HG03175 (cell line): ENCODE results near the gene OR52J3.
"Not testable (repeated sequence)": the region's sequence is repeated elsewhere in the genome, so short reads cannot be mapped to it uniquely, and the experiment has no call there.

Source experiments
- ATAC-seq: cut with Tn5 transposase; IDR thresholded peaks from one replicate; pipeline ENCODE4 v1.9.1; 2021; ENCODE audit warnings: mild to moderate bottlenecking, moderate library complexity; ENCODE audit not compliant: unreplicated experiment

OR52J3 gene

DNA sequence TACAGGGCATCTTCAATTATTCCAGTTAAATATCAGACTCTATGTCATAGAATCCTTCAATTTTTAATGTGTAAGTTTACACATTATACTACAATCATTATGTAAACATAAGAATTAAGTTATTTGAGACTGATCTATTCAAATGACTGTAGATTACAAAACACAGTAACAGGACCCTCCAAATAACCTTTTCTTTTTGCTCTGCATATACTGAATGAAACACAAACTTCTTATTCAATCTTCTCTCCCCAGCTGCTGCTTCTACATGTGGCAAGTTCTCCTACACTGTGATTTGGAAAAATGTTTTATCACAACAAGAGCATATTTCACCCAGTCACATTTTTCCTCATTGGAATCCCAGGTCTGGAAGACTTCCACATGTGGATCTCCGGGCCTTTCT lies at the start of gene OR52J3:
OR52J3 (plus strand) TSS at position 301 of the 400 bp plus-strand sequence; CDS start at position 301, 0 bp downstream.
- ATAC-seq, result no peak

DNA sequence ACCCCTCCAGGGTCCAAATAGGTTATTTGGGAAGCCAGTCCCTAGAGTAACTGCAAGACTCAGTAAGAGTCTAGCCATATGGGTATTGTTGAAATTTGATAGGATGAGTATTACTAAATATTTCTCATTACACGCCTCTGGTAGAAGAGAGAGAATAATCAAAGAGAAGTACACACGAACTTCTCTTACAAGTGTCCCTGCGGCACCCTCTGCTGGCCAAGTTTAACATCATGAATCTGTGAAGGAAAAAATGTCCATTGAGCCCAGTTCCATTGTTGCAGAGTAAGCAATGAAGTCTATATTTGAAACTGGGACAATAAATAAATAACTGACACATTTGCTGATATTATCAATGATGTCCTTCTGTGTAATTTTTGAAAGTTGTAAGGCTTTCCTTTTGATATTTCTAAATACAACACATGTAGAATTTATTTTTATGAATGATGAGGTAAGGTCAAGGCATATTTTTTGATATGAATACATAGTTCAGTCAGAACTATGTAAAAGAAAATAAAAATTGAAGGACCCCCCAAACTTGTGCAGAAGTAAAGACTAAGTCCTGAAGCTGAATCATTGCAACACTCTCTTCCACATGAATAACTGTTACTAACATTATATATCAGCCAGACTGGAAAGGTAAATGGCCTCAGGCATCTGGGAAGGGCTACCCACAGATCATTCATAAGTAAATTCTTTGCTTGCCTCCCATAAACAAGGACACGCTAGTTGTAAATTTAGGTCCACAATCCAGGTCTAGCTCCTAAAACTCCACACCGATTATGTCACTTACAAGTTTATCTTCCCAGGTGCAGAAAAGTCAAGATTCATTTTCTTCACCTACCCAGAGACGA lies 41.7 kb upstream of the OR52J3 start:
- no peak for ATAC-seq

DNA sequence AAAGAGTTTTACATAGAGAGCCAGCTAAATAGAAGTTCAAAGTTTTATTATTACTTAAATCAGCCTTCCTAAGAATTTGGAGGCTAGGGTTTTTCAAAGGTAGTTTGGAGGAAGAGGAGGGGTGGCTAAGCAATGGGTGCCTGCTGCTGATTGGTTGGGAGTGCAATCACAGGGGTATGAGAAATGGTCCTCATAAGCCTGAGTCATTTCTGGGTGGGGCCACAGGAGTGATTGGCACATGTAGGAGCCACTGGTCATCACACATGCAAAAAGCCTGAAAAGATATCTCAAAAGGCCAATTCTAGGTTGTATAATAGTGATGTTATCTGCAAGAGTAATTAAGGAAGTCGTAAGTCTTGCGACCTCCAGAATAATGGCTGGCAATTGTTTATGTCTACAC lies 38.8 kb upstream of the OR52J3 start:
- no peak for ATAC-seq

DNA sequence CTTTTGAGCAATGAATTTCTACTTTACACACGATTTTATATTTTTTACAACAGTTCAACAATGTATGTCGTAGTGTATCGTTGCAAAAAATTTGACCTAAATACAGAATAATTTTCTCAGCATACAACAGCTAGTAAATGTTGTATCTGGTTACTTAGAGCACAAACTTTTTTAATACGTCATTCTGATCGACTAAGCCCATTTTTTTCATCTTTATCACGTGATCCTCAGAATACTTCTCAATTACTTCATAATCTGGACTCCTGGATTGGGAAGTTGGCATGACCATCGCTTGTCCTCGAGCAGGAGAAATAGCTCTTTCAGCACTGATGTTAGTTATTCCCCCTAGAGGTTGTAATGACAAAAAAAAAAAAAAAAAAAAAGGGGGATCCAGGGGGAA lies 35.1 kb upstream of the OR52J3 start:
- ATAC-seq, result no peak

DNA sequence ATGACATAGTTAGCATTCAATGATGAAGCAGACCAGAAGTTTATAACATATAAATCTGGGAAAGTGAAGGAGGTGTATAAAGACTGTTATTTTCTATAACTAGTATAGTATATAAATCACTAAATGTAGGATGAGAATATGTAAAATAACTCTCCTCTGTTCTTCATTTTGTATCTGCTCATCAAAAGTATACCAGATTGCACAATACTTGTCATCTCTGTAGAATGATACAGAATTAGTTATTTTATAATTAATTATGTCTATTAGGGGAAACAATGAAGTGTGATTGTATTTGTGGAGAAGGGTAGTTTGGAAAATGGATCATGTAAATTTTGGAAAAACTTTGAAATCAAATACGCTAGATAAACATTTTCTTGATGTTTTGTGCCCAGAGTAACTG lies 33.3 kb upstream of the OR52J3 start:
- no peak for ATAC-seq

DNA sequence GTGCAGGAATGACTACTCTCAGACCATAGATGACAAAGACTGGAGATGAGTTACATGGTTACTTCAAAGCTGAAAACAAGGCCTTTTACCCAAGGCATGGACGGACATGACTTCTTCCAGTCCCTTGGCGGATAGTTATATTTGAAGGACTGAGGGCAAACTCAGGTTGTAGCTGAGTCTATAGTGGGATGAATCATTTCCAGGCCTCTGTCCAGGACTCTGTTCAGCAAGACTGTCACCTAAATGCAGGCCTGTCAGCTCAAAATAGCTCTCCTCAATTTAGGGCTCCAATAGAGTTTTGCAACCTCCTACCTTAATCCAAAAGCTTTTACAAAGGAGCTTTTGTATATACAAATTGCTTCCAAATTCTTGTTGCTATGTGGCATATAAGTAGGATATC lies 24.3 kb upstream of the OR52J3 start:
- ATAC-seq, result no peak

DNA sequence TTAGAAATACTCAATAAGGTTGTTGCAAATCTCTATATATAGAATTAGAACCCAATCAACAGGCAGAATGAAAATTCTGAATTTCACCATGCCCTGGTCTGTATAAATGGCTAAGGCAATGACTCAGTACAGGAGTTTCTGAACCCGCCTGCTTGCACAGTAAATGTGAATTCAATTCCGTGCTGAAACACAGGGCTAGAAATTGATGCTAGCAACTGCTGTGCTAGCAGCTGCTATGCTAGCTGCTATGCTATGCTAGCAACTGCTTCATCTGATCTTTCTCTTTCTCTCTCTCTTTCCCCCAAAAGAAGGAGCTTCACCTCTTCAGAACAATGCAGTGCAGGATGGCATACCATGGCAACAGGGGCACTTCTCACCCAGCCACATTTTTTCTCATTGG lies 9.7 kb upstream of the OR52J3 start:
- ATAC-seq, result no peak

DNA sequence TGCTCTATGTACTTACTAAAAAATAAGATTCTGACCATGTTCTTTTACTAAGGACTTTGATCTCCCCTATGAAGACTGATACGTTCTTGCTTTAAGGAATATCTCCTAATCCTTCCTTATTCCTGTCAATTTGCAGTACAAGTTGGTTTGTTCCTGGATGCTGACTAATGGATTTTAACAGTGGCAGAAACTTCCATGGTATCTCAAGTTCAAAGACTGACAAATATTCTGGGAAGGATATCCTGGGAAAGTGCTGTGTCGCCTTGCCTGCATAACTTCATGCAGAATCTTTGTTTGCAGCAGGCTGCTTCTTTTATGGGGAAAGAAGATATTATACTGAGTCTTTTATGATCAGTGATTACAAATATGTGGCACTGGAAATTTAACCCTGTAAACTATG lies 8.4 kb upstream of the OR52J3 start:
- no peak for ATAC-seq

DNA sequence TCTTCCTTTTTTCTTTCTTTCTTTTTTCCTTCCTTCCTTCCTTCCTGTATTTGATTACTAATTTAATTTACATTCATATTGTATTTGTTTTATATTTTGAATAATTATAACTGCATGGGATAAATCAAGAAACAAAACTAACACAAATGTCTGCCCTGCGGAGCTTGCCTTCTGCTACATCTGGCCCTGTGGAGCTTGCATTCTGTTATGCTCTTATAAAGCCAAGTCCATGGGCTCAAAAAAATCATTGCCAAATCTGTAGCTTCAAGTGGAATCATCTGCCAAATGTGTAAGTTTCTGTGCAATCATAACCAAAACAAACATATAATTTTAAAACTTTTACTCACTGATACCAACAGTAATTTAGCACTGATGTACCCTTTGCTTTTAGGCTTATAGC lies 8.0 kb upstream of the OR52J3 start:
- no peak for ATAC-seq

DNA sequence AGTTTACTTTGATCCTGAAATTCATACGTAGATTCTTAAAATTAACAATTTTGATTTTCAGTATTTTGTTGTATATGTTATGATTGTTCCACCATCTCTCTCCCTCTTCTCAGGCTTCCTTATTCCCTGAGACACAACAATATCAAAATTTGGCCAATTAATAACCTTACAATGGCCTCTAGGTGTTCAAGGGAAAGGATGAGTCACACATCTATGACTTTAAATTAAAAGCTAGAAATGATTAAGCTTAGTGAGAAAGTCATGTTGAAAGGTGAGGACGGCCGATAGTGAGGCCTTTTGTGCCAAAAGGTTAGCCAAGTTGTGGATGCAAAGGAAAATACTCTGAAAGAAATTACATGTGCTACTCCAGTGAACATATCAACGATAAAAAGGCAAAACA lies 5.5 kb upstream of the OR52J3 start:
- ATAC-seq, result no peak

DNA sequence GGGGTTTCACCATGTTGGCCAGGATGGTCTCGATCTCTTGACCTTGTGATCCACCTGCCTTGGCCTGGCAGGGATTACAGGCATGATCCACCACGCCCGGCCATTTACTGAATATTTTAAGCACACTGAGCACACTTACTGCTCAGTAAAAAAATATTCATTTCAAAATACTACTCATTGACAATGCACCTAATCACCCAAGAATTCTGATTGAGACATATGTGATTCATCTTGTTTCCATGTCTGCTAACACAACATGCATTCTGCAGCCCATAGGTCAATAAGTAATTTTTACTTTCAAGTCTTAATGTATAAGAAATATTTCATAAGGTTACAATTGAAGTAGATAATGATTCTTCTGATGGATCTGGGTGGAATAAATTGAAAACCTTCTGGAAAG lies 4.2 kb upstream of the OR52J3 start:
- ATAC-seq, result no peak

DNA sequence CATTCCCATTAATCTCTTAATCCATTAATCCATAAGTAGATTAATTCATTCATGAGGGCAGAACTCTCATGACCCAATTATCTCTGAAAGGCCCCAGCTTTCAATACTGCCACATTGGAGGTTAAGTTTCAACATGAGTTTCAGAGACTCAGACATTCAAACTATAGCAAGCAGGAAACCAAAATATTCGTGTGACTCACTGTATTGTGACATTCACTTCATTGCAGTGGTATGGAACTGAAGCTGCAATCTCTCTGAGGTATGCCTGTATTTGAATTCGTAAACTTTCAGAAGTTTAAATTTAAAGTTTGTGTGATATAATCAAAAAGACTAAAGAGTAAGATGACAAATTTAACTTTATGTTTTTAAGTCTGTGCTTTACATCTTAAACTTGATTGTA lies 2.9 kb upstream of the OR52J3 start:
- no peak for ATAC-seq

DNA sequence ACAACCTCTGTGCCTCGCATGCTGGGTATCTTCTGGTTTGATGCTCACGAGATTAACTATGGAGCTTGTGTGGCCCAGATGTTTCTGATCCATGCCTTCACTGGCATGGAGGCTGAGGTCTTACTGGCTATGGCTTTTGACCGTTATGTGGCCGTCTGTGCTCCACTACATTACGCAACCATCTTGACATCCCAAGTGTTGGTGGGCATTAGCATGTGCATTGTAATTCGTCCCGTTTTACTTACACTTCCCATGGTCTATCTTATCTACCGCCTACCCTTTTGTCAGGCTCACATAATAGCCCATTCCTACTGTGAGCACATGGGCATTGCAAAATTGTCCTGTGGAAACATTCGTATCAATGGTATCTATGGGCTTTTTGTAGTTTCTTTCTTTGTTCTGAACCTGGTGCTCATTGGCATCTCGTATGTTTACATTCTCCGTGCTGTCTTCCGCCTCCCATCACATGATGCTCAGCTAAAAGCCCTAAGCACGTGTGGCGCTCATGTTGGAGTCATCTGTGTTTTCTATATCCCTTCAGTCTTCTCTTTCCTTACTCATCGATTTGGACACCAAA lies 516 bp downstream of the OR52J3 start:
- ATAC-seq, result no peak

DNA sequence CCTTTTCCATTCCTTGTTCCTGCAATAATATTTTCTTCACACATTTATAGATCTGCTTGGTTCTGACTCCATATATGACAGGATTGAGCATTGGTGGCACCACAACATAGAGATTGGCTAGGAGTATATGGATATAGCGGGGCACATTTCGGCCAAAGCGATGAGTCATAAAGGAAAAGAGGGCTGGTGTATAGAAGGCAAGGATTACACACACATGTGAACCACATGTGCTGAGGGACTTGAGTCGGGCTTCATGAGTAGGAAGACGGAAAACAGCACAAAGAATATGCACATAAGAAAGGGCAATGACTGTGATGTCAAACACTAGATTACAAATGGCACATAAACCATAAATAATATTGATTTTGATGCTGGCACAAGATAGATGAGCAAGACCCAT lies 12.4 kb downstream of the OR52J3 start:
- not testable (repeated sequence) for ATAC-seq

DNA sequence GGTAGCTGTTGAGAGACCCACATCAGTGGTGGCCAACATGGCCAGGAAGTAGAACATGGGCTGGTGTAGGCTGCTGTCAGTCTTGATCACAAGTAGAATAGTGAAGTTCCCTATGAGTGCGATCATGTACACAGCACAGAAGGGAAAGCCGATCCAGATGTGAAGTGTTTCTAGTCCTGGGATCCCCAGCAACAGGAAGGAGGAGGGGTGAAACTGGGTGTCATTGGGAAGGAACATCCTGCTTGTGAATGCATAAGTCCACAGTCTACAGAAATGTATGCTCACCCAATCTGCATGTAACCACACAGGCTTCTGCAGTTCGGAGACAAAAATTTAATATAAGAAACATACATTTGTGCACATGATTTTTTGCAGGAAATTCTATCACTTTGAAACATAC lies 13.1 kb downstream of the OR52J3 start, which contains the start of gene OR52E2:
OR52E2 (minus strand) TSS at position 237 of the 400 bp plus-strand sequence; CDS start at position 237, 0 bp downstream.
- no peak for ATAC-seq

DNA sequence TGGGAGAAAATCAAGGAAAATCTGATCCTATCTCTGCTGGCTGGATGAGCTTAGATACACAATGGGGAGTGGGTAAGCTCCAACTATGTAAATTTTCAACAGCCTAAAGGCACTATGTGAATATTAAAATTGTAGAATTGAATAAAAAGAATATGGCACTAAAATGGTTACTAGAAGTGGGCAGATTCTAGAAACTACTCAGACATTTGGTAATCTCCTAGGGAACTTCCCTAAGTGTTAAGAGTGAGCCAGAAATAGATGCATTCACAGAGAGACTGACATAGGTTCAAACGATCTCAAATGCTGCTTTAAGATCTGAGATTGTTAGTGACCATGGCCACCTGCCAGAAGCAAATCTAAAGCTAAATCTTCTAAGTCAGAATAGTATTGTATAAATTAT lies 18.7 kb downstream of the OR52J3 start:
- no peak for ATAC-seq

DNA sequence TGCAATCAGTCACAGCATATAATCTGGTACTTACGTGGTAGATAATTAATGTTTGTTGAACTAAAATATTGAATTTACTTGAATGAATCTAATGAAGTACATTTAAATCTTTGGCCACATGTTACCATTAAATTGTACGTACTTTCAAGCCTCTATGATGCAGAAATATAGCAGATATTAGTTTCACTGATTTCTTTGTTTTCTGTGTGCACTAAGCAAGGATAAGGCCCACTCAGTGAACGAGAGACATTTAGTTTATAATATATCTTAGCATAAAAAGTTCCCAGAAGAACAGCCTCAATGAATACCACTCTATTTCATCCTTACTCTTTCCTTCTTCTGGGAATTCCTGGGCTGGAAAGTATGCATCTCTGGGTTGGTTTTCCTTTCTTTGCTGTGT lies 22.9 kb downstream of the OR52J3 start, which contains the start of gene OR52E1:
OR52E1 (plus strand) TSS at position 301 of the 400 bp plus-strand sequence.
- ATAC-seq, result no peak

DNA sequence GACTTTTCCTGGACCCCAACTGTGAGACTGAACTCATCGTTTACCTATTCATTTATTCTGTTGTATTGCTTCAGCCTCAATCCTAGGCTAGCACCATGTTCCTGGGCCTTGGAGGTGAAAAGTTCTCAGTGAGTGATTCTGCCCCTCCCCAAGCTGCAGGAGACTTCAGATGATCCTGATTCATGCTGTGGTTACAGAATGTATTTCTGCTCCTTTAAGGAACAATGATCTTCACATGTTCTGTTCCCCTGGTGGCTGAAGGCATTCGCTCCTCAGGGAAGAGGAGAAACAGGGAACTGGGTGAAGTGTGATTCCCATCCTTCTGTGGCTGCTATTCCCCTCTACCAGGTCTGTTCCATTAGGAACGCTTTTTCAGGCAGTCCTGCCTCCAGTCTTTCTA lies 25.5 kb downstream of the OR52J3 start:
- ATAC-seq, result no peak

DNA sequence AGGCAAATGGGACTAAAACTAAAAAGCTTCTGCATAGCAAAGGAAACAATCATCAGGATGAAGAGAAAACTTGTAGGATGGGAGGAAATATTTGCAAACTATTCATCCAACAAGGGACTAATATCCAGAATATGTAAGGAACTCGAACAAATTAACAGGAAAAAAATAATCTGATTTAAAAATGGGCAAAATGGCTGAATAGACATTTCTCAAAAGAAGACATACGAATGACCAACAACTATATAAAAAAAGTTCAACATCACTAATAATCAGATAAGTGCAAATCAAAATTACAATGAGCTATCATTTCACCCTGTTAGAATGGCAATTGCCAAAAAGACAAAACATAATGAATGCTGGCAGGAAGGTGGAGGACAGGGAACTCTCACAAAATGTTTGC lies 35.1 kb downstream of the OR52J3 start:
- ATAC-seq, result no peak

DNA sequence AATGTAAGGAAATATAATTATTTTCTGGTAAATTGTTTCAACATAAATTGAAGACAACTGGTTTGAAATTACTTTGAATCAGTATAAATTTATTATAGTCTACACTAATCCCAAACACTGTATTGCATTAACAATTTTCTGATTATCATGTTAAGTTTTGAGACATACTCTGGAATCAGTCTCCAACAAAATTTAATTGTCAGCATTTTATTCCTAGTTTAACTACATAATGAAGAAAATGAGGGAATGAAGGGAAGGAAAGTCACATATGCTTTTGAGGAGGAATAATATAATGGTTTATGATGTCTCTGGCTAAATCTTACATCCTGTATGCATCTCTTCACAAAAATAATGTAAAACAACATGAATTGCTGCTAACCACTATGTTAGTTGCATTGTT lies 37.3 kb downstream of the OR52J3 start:
- no peak for ATAC-seq

DNA sequence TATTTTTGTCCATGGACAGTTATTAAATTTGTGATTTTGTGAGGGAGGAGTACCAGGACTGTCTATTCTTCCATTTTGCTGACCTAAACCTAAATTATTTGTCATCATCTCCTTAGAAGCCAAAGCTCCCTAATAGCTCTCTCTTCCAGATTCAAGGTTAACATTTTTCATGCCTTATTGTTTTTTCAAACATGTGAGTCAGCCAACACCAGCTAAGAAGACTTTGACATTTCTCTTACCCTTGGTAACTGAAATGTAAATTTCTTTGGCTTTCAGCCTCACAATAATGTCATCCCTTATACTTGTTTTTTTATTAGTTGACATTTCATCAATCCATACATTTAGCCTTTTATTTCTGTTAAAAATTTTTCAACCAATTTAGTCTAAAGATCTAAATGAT lies 42.2 kb downstream of the OR52J3 start:
- no peak for ATAC-seq

DNA sequence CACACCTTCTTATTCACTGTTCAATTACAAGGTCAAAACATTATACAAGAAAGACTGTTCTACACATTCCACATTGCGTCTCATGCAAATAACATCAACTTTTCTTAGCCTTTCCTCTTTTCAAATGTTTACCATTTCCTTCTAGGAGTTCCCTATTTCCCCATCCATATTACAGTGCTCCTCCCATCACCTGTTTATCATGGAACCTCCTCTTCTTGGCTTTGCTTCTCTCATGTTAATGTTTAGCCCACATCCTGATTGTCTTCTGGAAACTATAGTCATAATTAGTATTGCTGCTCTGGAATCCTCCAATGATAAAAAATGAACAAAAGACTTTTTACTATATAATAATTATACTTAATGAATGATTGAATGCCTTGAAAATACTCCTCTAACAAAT lies 44.3 kb downstream of the OR52J3 start:
- ATAC-seq, result no peak
